Smooth muscle cell (in vitro differentiated cells): ENCODE measurements around the gene CAMK2B. TPM values are rescaled to one million over a fixed set of nuclear protein-coding genes. Genes with fewer than 3 reads are reported as not detected.

Source experiments
- DNase-seq: peaks from one replicate; lab custom pipeline; 2025; ENCODE audit not compliant: unreplicated experiment; lab: John Stamatoyannopoulos, UW
- H2AFZ ChIP-seq: fragments of 200-600 bp; sonication (generic); 2 replicates; pipeline ENCODE4 v1.6.0; 2016; ENCODE audit warnings: antibody characterized with exemption, low read depth, mild to moderate bottlenecking
- H3F3A ChIP-seq: fragments of 200-600 bp; sonication (generic); 2 replicates; pipeline ENCODE4 v1.6.0; 2017; ENCODE audit warnings: antibody characterized with exemption, low read depth
- H3K27ac ChIP-seq: fragments of 200-600 bp; sonication (generic); 2 replicates; pipeline ENCODE4 v1.5.1; 2016; ENCODE audit warnings: low read depth, mild to moderate bottlenecking
- H3K27me3 ChIP-seq: fragments of 200-600 bp; sonication (generic); 2 replicates; pipeline ENCODE4 v1.6.1; 2016; ENCODE audit warnings: low read depth, mild to moderate bottlenecking
- H3K36me3 ChIP-seq: fragments of 200-600 bp; sonication (generic); 2 replicates; pipeline ENCODE4 v1.5.1; 2016; ENCODE audit warnings: low read depth
- H3K4me1 ChIP-seq: fragments of 200-600 bp; sonication (generic); 2 replicates; pipeline ENCODE4 v1.5.1; 2016; ENCODE audit warnings: low read depth
- H3K4me2 ChIP-seq: fragments of 200-600 bp; sonication (generic); 2 replicates; pipeline ENCODE4 v1.6.0; 2016; ENCODE audit warnings: mild to moderate bottlenecking
- H3K4me3 ChIP-seq: fragments of 200-600 bp; sonication (generic); 2 replicates; pipeline ENCODE4 v1.5.1; 2016; ENCODE audit warnings: mild to moderate bottlenecking
- H3K79me2 ChIP-seq: fragments of 200-600 bp; sonication (generic); 2 replicates; pipeline ENCODE4 v1.6.0; 2016; ENCODE audit warnings: low read depth, mild to moderate bottlenecking
- H3K9ac ChIP-seq: fragments of 200-600 bp; sonication (generic); 2 replicates; pipeline ENCODE4 v1.6.0; 2016; ENCODE audit warnings: low read depth
- H3K9me3 ChIP-seq: fragments of 200-600 bp; sonication (generic); replicated peaks from 2 replicates; pipeline ENCODE4 v1.5.1; 2016; ENCODE audit warnings: low read depth
- H4K20me1 ChIP-seq: fragments of 200-600 bp; sonication (generic); 2 replicates; pipeline ENCODE4 v1.6.0; 2016; ENCODE audit warnings: low read depth
- CTCF ChIP-seq: fragments of 200-600 bp; sonication (generic); IDR thresholded peaks from 2 replicates; pipeline ENCODE4 v1.5.1; 2017; ENCODE audit warnings: borderline replicate concordance, mild to moderate bottlenecking, antibody characterized with exemption; ENCODE audit not compliant: insufficient read depth, poor library complexity, severe bottlenecking
- WGBS: methylation state at CpG from one replicate; pipeline ENCODE4 v1.1.7; 2016; ENCODE audit warnings: low lambda C conversion rate; 5-methylcytosine and 5-hydroxymethylcytosine counted together
- polyA plus RNA-seq: library from polyadenylated mRNA; unstranded; fragments of >200 nt; fragmentation: Nextera tagmentation; extraction: Ambion mirVana; gene quantifications from 2 replicates; pipeline ENCODE4 v1.2.1, GENCODE V29; 2016
- total RNA-seq: library from RNA; depleted of rRNA; stranded (reverse); fragments of >200 nt; gene quantifications from 2 replicates; pipeline ENCODE4 v1.2.3, GENCODE V29; 2014

CAMK2B gene
- total and polyA plus RNA-seq, 2 experiments from 2014 or later, result not detected

GRCh38 chr7:44242091-44242490, 83.3 kb downstream of the CAMK2B start:
- DNase-seq, result no peak
- no peaks in the 10 kb centered on the region for H3K9me3 ChIP-seq
- no peak overlapping the region for H3K4me3 ChIP-seq
- no peak overlapping the region for H3K9ac ChIP-seq
- H2AFZ ChIP-seq, result no peak overlapping the region
- no peaks in the 10 kb centered on the region for H4K20me1 ChIP-seq
- 83% methylated on average over 10 of the region's 10 CpGs for WGBS
- no peaks in the 10 kb centered on the region for H3K79me2 ChIP-seq
- no peaks in the 10 kb centered on the region for H3K4me1 ChIP-seq
- H3K27me3 ChIP-seq, result no peaks in the 10 kb centered on the region
- no peak for TF ChIP-seq CTCF
- H3K4me2 ChIP-seq, result no peak overlapping the region
- H3K27ac ChIP-seq, result no peak overlapping the region
- H3K36me3 ChIP-seq, result no peaks in the 10 kb centered on the region
- no peaks in the 10 kb centered on the region for H3F3A ChIP-seq

GRCh38 chr7:44240983-44241510, 84.3 kb downstream of the CAMK2B start:
- DNase-seq, result peak; percentile 41
- Histone ChIP-seq H3K9ac (no peak overlapping the region), H2AFZ (no peak overlapping the region), H3K4me3 (no peak overlapping the region), H3K79me2 (no peaks in the 10 kb centered on the region), H3K27me3 (no peaks in the 10 kb centered on the region), H3K4me1 (no peaks in the 10 kb centered on the region), H3F3A (no peaks in the 10 kb centered on the region), H3K9me3 (no peaks in the 10 kb centered on the region), H3K36me3 (no peaks in the 10 kb centered on the region), H3K4me2 (peak overlapping the region; percentile 19), H4K20me1 (no peaks in the 10 kb centered on the region), H3K27ac (no peak overlapping the region)
- 47% methylated on average over 10 of the region's 10 CpGs for WGBS
- peak; percentile 73 for TF ChIP-seq CTCF

- WGBS, result 83% methylated on average over 16 of the region's 16 CpGs
- Histone ChIP-seq H3K4me2 (no peak overlapping the region), H4K20me1 (no peaks in the 10 kb centered on the region), H3K9me3 (no peaks in the 10 kb centered on the region), H3F3A (no peaks in the 10 kb centered on the region), H2AFZ (no peak overlapping the region), H3K4me3 (no peak overlapping the region), H3K36me3 (no peaks in the 10 kb centered on the region), H3K27ac (no peak overlapping the region), H3K9ac (no peak overlapping the region), H3K27me3 (no peaks in the 10 kb centered on the region), H3K79me2 (no peaks in the 10 kb centered on the region), H3K4me1 (no peaks in the 10 kb centered on the region)
- DNase-seq, result no peak
- TF ChIP-seq CTCF, result no peak
Measured at GRCh38 chr7:44240376-44240775, 85.0 kb downstream of the CAMK2B start.

- H4K20me1 ChIP-seq, result no peaks in the 10 kb centered on the region
- no peak overlapping the region for H3K4me3 ChIP-seq
- DNase-seq, result no peak
- H3K79me2 ChIP-seq, result no peaks in the 10 kb centered on the region
- no peaks in the 10 kb centered on the region for H3F3A ChIP-seq
- H3K4me1 ChIP-seq, result no peaks in the 10 kb centered on the region
- H3K9ac ChIP-seq, result no peak overlapping the region
- no peak overlapping the region for H2AFZ ChIP-seq
- H3K27me3 ChIP-seq, result no peaks in the 10 kb centered on the region
- no peak overlapping the region for H3K27ac ChIP-seq
- no peaks in the 10 kb centered on the region for H3K9me3 ChIP-seq
- TF ChIP-seq CTCF, result no peak
- no peaks in the 10 kb centered on the region for H3K36me3 ChIP-seq
- H3K4me2 ChIP-seq, result no peak overlapping the region
- 80% methylated on average over 2 of the region's 24 CpGs for WGBS
Measured at GRCh38 chr7:44239361-44239760, 86.0 kb downstream of the CAMK2B start.
